GM10266 (cell line): ENCODE results near the gene SLC22A4.

ENCODE experiments used
- DNase-seq: peaks from one replicate; pipeline ENCODE4 v3.0.0; 2012; ENCODE audit errors: extremely low spot score
- CTCF ChIP-seq: IDR thresholded peaks from 2 replicates; pipeline ENCODE4 v1.5.1; 2012; ENCODE audit warnings: mild to moderate bottlenecking, low read depth; ENCODE audit not compliant: control insufficient read depth, insufficient read depth; ENCODE audit errors: missing control alignments

The SLC22A4 gene

GRCh38 chr5:132253452-132254320 is 40.5 kb upstream of the SLC22A4 start:
- no peak for DNase-seq
- TF ChIP-seq CTCF: no peak

- TF ChIP-seq CTCF: no peak
- DNase-seq: no peak
Measured at GRCh38 chr5:132254321-132254977, 39.7 kb upstream of the SLC22A4 start.

GRCh38 chr5:132256086-132256782 is 38.0 kb upstream of the SLC22A4 start:
- no peak for TF ChIP-seq CTCF
- no peak for DNase-seq

GRCh38 chr5:132256783-132257130 is 37.4 kb upstream of the SLC22A4 start:
- no peak for DNase-seq
- no peak for TF ChIP-seq CTCF

- DNase-seq: no peak
- no peak for TF ChIP-seq CTCF
Measured at GRCh38 chr5:132257131-132258101, 36.8 kb upstream of the SLC22A4 start, which contains the start of gene PDLIM4. TSS of gene PDLIM4 (plus strand) at chr5:132257696. CDS start at chr5:132257735, 39 bp downstream.
